ENCODE measurements around the gene SLC25A28. TPM values are rescaled to one million over a fixed set of nuclear protein-coding genes. Genes with fewer than 3 reads are reported as not detected.

Gene SLC25A28
- total RNA-seq, 4 donors from 2014 or later = 13.8 to 38.0 (median 31.6) TPM

- TF ChIP-seq POLR2A (IDR thresholded peaks at IDR 0.05) (no peak), CTCF (IDR thresholded peaks at IDR 0.05) (no peak)
- H3K27ac ChIP-seq = peak overlapping the region; percentile 73 to 94 (median 84)
- H3K27me3 ChIP-seq = no peaks in the 10 kb centered on the region
- peaks cover 12 to 89% (median 25%) of the 10 kb centered on the region in 3 donors for H3K4me1 ChIP-seq
- intact Hi-C loops (cut with DNase I) = no loop called here
- no peaks in the 10 kb centered on the region for H3K36me3 ChIP-seq
- 0 to 6% methylated on average over 1 of the region's 1 CpG for WGBS, 2 donors
- H3K9me3 ChIP-seq = no peaks in the 10 kb centered on the region
- no peak overlapping the region for H3K4me3 ChIP-seq
- DNase-seq = no peak
Measured at GRCh38 chr10:99656199-99657064, 36.2 kb upstream of the SLC25A28 start.

- WGBS, 2 donors = 31 to 37% methylated on average over 9 of the region's 9 CpGs
- Histone ChIP-seq H3K27me3 (no peaks in the 10 kb centered on the region), H3K4me3 (no peak overlapping the region), H3K36me3 (no peaks in the 10 kb centered on the region), H3K4me1 (peaks cover 12 to 70% (median 21%) of the 10 kb centered on the region in 3 donors), H3K9me3 (no peaks in the 10 kb centered on the region), H3K27ac (peak overlapping the region; percentile 54 to 94 (median 84))
- intact Hi-C loops (cut with DNase I) = no loop called here
- TF ChIP-seq POLR2A (IDR thresholded peaks at IDR 0.05) (no peak), CTCF (IDR thresholded peaks at IDR 0.05) (no peak)
- DNase-seq = no peak
Measured at GRCh38 chr10:99654390-99655175, 34.3 kb upstream of the SLC25A28 start.

- TF ChIP-seq POLR2A (IDR thresholded peaks at IDR 0.05) (no peak), CTCF (IDR thresholded peaks at IDR 0.05) (no peak)
- Histone ChIP-seq H3K27ac (peak overlapping the region in 3 of 4 donors; percentile 82 to 94 (median 86)), H3K4me3 (no peak overlapping the region), H3K9me3 (no peaks in the 10 kb centered on the region), H3K27me3 (no peaks in the 10 kb centered on the region), H3K4me1 (peaks cover 7 to 58% (median 15%) of the 10 kb centered on the region in 3 donors), H3K36me3 (no peaks in the 10 kb centered on the region)
- WGBS, 2 donors = 44 to 74% methylated on average over 4 of the region's 4 CpGs
- DNase-seq = no peak
- intact Hi-C loops (cut with DNase I) = no loop called here
Measured at GRCh38 chr10:99652800-99653390, 32.7 kb upstream of the SLC25A28 start.

- no peaks in the 10 kb centered on the region for H3K27me3 ChIP-seq
- no peak overlapping the region for H3K4me3 ChIP-seq
- no peak for DNase-seq
- intact Hi-C loops (cut with DNase I) = no loop called here
- no peaks in the 10 kb centered on the region for H3K36me3 ChIP-seq
- peaks cover 0 to 18% (median 5%) of the 10 kb centered on the region in 3 donors for H3K4me1 ChIP-seq
- H3K9me3 ChIP-seq = no peaks in the 10 kb centered on the region
- H3K27ac ChIP-seq = no peak overlapping the region
- WGBS, 2 donors = 0 to 4% methylated on average over 1 of the region's 1 CpG
- no peak for TF ChIP-seq CTCF (IDR thresholded peaks at IDR 0.05)
- no peak for TF ChIP-seq POLR2A (IDR thresholded peaks at IDR 0.05)
Measured at GRCh38 chr10:99648717-99649116, 28.5 kb upstream of the SLC25A28 start.
